ENCODE data around the gene TOR1AIP1. TPM values are rescaled to one million over a fixed set of nuclear protein-coding genes. Genes with fewer than 3 reads are reported as not detected.
"Not testable (repeated sequence)": the region's sequence is repeated elsewhere in the genome, so short reads cannot be mapped to it uniquely, and the experiment has no call there.

TOR1AIP1 gene, protein sequence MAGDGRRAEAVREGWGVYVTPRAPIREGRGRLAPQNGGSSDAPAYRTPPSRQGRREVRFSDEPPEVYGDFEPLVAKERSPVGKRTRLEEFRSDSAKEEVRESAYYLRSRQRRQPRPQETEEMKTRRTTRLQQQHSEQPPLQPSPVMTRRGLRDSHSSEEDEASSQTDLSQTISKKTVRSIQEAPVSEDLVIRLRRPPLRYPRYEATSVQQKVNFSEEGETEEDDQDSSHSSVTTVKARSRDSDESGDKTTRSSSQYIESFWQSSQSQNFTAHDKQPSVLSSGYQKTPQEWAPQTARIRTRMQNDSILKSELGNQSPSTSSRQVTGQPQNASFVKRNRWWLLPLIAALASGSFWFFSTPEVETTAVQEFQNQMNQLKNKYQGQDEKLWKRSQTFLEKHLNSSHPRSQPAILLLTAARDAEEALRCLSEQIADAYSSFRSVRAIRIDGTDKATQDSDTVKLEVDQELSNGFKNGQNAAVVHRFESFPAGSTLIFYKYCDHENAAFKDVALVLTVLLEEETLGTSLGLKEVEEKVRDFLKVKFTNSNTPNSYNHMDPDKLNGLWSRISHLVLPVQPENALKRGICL
- total RNA-seq (2014; rRNA removed; shearing (Covaris generic)), result 34.2 and 43.7 TPM in 2 replicates

DNA sequence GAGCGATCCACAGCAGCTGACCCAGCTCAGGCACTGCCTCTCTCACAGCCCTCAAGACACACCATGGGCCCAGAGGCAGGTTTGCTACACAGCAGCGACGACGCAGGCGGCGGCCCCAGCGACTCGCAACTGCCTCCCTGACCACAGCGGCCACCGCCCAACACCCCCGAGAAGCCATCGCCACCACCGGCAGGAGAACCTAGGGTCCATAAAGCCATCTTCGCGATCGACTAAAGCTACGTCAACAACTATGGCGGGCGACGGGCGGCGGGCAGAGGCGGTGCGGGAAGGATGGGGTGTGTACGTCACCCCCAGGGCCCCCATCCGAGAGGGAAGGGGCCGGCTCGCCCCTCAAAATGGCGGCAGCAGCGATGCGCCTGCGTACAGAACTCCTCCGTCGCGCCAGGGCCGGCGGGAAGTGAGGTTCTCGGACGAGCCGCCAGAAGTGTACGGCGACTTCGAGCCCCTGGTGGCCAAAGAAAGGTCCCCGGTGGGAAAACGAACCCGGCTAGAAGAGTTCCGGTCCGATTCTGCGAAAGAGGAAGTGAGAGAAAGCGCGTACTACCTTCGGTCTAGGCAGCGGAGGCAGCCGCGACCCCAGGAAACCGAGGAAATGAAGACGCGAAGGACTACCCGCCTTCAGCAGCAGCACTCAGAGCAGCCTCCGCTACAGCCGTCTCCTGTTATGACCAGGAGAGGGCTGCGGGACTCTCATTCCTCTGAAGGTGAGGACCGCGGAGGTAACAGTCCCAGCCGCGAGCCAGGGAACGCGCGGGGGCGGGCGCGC is at the start of gene TOR1AIP1:
Gene TOR1AIP1, plus strand, starts transcription at position 33 of the 787 bp plus-strand sequence. Its CDS starts 218 bp downstream, at position 251.
- peak; percentile 96 for DNase-seq
- H3K27me3 ChIP-seq (ENCODE audit: control insufficient read depth, insufficient read depth, low read length), result no peaks in the 10 kb centered on the region
- H3K36me3 ChIP-seq (replicated peaks; ENCODE audit: control insufficient read depth, insufficient read depth, low read length), result peaks cover 5% of the 10 kb centered on the region
- H3K4me3 ChIP-seq (ENCODE audit: insufficient read depth, low read depth, low read length), result peak within 1 kb of the TSS; percentile 94

DNA sequence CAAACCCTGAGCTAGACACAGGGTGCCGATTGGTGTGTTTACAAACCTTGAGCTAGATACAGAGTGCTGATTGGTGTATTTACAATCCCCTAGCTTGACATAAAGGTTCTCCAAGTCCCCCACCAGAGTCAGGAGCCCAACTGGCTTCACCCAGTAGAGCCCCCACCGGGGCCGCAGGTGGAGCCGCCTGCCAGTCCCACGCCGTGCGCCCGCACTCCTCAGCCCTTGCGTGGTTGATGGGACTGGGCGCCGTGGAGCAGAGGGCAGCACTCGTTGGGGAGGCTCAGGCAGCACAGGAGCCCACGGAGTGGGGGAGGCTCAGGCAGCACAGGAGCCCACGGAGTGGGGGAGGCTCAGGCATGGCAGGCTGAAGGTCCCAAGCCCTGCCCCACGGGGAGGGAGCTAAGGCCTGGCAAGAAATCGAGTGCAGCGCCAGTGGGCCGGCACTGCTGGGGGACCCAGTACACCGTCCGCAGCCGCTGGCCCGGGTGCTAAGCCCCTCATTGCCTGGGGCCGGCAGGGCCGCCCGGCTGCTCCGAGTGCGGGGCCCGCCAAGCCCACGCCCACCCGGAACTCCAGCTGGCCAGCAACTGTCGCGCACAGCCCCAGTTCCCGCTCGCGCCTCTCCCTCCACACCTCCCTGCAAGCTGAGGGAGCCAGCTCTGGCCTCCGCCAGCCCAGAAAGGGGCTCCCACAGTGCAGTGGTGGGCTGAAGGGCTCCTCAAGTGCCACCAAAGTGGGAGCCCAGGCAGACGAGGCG is 45.2 kb upstream of the TOR1AIP1 start:
- not testable (repeated sequence) for H3K4me3 ChIP-seq (ENCODE audit: insufficient read depth, low read depth, low read length); H3K27me3 ChIP-seq (ENCODE audit: control insufficient read depth, insufficient read depth, low read length); DNase-seq; H3K36me3 ChIP-seq (replicated peaks; ENCODE audit: control insufficient read depth, insufficient read depth, low read length)

DNA sequence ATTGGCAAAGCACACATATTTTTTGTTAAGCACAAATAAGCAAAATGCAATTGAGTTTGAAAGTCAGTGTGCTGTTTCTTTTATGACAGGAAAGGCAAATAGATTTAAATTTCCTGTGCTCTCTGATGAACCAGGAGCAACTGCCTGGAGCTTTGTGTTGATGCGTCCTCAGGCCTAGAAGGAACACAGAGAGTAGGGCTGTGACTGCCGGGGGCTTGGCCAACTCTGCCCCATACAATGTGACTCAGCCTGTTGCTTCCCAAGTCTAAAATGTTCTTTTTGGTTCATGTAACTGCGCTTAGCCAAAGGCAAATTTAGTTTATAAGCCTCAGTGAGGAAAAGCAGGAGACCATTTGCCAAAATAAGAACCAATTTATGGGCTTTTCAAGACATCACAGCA is 42.0 kb upstream of the TOR1AIP1 start:
- H3K27me3 ChIP-seq (ENCODE audit: control insufficient read depth, insufficient read depth, low read length), result no peaks in the 10 kb centered on the region
- H3K36me3 ChIP-seq (replicated peaks; ENCODE audit: control insufficient read depth, insufficient read depth, low read length), result no peaks in the 10 kb centered on the region
- no peak overlapping the region for H3K4me3 ChIP-seq (ENCODE audit: insufficient read depth, low read depth, low read length)

DNA sequence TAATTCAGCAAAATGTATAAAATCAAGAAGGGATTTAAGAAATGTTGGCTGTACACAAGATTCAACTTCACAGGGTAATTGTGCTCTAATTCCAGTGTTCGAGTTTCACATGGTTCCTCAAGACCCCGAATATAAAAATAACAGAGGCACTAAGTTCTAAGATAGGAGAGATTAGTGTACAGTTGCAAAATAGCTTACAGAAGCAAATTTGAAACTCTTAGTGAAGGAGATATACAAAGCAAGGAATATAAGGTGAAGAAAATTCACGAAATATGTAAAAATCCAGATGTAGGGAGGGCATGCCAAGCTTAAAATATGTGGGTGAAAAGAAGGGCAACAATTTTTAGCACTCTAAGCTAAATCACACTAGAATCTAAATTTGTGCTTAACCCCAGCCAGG is 33.9 kb upstream of the TOR1AIP1 start:
- no peak for DNase-seq
- no peaks in the 10 kb centered on the region for H3K27me3 ChIP-seq (ENCODE audit: control insufficient read depth, insufficient read depth, low read length)
- H3K36me3 ChIP-seq (replicated peaks; ENCODE audit: control insufficient read depth, insufficient read depth, low read length), result peaks cover 7% of the 10 kb centered on the region
- no peak overlapping the region for H3K4me3 ChIP-seq (ENCODE audit: insufficient read depth, low read depth, low read length)

More for the DNA sequence above, 42.0 kb upstream of the TOR1AIP1 start:
- DNase-seq, result no peak

DNA sequence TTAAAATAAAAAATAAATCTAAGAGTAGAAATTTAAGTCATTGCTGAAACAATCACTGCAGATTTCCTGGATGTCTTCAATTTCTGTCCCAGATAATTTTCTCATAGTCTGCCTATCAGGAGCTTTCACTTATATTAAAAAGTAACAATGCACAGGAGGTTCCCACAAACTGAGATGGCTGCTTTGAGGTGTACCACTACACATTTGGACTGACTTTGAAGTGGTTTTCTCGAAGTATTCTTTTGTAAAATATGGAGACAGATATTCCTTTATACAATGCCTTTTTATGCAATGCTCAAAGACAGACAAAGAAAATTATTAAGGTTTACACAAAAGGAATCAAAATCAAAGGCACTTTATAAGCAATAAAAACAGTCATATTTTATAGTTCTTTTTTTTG is 29.0 kb upstream of the TOR1AIP1 start:
- Histone ChIP-seq H3K27me3 (ENCODE audit: control insufficient read depth, insufficient read depth, low read length) (no peaks in the 10 kb centered on the region), H3K4me3 (ENCODE audit: insufficient read depth, low read depth, low read length) (no peak overlapping the region), H3K36me3 (replicated peaks; ENCODE audit: control insufficient read depth, insufficient read depth, low read length) (peaks cover 3% of the 10 kb centered on the region)
- DNase-seq, result no peak

DNA sequence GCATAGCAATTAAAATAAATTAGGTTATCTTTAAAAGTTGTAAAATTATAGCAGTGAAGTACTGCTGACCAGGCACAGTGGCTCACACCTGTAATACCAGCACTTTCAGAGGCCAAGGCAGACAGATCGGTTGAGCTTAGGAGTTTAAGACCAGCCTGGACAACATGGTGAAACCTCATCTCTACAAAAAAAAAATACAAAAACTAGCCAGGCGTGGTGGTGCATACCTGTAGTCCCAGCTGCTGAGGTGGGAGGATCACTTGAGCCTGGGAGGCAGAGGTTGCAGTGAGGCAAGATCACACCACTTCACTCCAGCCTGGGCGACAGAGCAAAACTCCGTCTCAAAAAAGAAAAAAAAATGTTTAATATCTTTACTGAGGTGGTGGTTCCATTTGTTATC is 26.3 kb upstream of the TOR1AIP1 start:
- H3K36me3 ChIP-seq (replicated peaks; ENCODE audit: control insufficient read depth, insufficient read depth, low read length); H3K27me3 ChIP-seq (ENCODE audit: control insufficient read depth, insufficient read depth, low read length); H3K4me3 ChIP-seq (ENCODE audit: insufficient read depth, low read depth, low read length); DNase-seq: not testable (repeated sequence)

DNA sequence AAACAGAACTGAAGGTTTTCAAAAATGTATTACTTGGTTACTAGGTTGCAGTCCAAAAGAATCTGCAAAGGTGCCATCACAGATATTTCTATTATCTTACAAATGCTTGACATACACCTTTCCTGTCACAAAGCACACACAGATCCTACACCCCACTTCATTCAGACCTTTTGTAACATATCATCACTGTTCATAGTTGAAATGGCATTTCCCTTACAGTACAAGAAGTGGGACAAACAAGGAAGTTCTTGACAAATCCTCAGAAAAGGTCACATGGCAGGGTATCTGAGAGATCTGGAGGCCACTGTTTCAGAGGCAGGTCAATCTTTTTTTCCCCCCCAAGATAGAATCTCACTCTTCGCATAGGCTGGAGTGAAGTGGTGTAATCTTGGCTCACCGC is 25.8 kb upstream of the TOR1AIP1 start:
- H3K27me3 ChIP-seq (ENCODE audit: control insufficient read depth, insufficient read depth, low read length), result no peaks in the 10 kb centered on the region
- H3K4me3 ChIP-seq (ENCODE audit: insufficient read depth, low read depth, low read length), result no peak overlapping the region
- H3K36me3 ChIP-seq (replicated peaks; ENCODE audit: control insufficient read depth, insufficient read depth, low read length), result no peaks in the 10 kb centered on the region
- DNase-seq, result no peak

DNA sequence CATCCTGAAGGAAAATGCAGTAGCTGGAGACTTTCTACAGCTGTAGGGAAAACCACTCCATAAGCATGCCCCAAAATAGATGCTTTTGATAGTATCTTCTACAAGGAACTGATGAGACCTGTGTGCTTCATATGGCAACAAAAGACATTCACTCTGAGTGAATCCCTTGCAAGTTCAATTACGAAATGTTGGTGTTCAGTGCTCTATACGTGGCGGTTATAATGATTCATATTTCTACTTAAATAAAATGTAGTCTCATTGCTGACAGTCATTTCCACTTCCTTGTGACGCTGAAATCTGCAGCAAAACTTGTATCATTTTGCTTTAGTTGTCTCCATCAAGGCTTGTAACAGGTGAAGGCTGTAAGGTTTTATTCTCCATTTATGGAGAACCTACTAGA is 25.1 kb upstream of the TOR1AIP1 start:
- no peak for DNase-seq
- Histone ChIP-seq H3K36me3 (replicated peaks; ENCODE audit: control insufficient read depth, insufficient read depth, low read length) (no peaks in the 10 kb centered on the region), H3K27me3 (ENCODE audit: control insufficient read depth, insufficient read depth, low read length) (no peaks in the 10 kb centered on the region), H3K4me3 (ENCODE audit: insufficient read depth, low read depth, low read length) (no peak overlapping the region)

DNA sequence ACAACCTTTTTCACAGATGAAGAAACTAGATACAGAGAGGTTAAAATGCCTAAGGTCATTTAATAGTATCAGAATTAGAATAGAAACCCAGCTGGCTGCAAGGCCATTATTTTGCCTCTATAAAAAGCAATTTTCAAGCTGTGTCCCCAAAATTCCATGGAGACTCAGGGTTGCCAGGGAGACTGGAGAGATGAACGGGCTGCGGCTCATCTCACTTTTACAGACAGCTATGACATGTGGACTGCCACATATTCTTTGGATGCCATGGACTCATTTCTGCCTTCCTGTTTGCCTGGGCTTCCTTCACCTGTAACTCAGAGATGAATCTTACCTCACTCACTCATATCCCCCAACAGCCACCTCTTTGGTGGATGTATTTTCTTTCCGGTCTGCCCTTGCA is 21.4 kb upstream of the TOR1AIP1 start:
- Histone ChIP-seq H3K27me3 (ENCODE audit: control insufficient read depth, insufficient read depth, low read length) (no peaks in the 10 kb centered on the region), H3K4me3 (ENCODE audit: insufficient read depth, low read depth, low read length) (no peak overlapping the region), H3K36me3 (replicated peaks; ENCODE audit: control insufficient read depth, insufficient read depth, low read length) (peaks cover 9% of the 10 kb centered on the region)
- DNase-seq, result no peak

DNA sequence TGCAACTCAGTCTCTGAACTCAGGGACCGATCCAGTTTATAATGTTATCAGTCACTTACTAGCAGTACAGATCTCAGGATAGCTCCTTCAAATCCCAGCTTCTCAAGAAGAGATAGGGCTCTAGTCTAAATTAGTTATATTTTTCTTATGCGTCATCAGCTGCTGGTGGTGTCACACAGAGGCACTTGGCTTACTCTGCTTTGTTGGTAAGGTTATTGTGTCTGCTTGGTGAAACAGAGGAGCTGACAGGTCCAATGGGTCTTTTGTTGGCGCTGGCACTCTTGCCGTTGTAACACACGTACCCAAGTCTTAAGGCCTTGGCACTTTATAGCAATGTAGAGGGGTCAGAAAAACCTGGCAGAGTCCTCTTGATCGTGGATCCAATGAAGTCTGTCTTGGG is 16.7 kb upstream of the TOR1AIP1 start:
- no peak overlapping the region for H3K4me3 ChIP-seq (ENCODE audit: insufficient read depth, low read depth, low read length)
- peaks cover 13% of the 10 kb centered on the region for H3K36me3 ChIP-seq (replicated peaks; ENCODE audit: control insufficient read depth, insufficient read depth, low read length)
- H3K27me3 ChIP-seq (ENCODE audit: control insufficient read depth, insufficient read depth, low read length), result no peaks in the 10 kb centered on the region
- DNase-seq, result no peak

DNA sequence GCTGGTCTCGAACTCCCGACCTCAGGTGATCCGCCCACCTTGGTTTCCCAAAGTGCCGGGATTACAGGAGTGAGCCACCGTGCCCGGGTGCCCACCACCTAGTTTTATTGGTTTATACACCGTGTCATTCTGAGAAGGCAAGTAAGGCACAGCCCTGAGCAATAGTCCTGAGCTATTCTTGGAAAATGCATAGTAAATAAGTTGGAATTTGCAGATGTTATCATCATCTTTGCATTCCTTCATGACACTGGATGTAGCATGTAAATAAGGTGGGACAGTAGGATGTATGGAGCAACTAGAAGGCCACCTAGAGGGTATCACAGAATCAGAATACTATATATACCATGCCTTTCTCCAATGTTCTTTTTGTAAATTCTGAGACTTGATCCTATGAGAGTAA is 15.5 kb upstream of the TOR1AIP1 start:
- Histone ChIP-seq H3K4me3 (ENCODE audit: insufficient read depth, low read depth, low read length) (no peak overlapping the region), H3K27me3 (ENCODE audit: control insufficient read depth, insufficient read depth, low read length) (no peaks in the 10 kb centered on the region), H3K36me3 (replicated peaks; ENCODE audit: control insufficient read depth, insufficient read depth, low read length) (peaks cover 13% of the 10 kb centered on the region)
- no peak for DNase-seq

DNA sequence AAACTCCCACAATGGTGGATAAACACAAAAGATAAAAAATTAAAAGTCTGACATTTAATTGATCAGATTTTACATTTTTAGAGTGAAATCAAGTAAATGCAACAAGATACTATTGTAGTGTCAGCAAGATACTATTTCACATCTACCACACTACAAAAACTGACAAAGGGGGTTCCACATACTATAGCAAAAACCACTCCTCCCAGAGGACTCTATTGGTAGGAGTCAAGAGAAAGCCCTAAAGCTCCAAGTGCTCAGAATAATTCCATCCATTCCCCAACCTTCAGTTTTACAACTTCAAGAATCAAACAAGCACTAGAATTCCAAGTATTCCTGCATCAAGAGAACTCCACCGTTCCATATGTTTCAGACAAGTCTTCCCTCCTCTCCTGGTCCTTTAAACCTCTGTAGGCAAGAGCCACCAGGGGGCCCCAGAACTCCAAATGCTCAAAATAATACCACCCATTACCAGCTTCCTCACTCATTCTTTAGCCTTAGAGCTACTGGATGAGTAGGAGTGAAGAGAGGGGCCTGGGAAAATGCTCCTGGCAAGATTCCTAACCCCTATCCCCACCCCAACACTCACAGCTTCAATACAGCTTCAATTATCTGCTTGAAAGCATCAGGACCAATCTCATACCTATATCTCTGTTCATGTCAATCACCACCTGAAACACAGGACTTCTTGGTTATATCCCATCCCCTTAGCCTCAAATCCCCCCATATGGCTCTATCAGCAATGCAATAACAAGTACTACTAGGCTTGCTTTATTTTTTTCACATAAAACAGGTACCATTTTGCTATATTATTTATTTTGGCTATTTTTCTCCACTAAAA is 14.4 kb upstream of the TOR1AIP1 start:
- H3K36me3 ChIP-seq (replicated peaks; ENCODE audit: control insufficient read depth, insufficient read depth, low read length), result peaks cover 13% of the 10 kb centered on the region
- peak; percentile 66 for DNase-seq

DNA sequence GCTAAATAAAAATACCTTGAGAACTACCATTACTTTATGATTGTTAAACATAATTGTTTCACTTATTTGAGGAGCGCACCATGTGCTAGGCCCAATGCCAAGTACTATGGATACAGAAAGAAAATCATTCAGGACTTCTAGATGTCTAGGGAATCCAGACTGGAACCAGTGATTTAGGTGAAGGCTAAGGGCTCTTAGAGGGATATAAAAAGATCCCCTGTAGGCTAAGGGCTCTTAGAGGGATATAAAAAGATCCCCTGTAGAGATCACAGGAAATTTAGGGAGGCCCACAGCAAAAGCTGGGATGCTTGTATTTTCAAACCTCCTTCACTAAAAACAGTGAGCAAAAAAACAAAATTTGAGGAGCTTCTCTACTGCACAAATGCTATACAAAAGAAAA is 11.2 kb upstream of the TOR1AIP1 start:
- Histone ChIP-seq H3K27me3 (ENCODE audit: control insufficient read depth, insufficient read depth, low read length) (no peaks in the 10 kb centered on the region), H3K36me3 (replicated peaks; ENCODE audit: control insufficient read depth, insufficient read depth, low read length) (peaks cover 2% of the 10 kb centered on the region), H3K4me3 (ENCODE audit: insufficient read depth, low read depth, low read length) (no peak overlapping the region)
- DNase-seq, result no peak

More for the DNA sequence above, 14.4 kb upstream of the TOR1AIP1 start:
- no peak overlapping the region for H3K4me3 ChIP-seq (ENCODE audit: insufficient read depth, low read depth, low read length)
- no peaks in the 10 kb centered on the region for H3K27me3 ChIP-seq (ENCODE audit: control insufficient read depth, insufficient read depth, low read length)

Data from H7 (cell line).